ENCODE measurements around the gene KAT2B. TPM values are rescaled to one million over a fixed set of nuclear protein-coding genes. Genes with fewer than 3 reads are reported as not detected.

KAT2B gene
- total and polyA plus RNA-seq, 2 of the 8 experiments (the other 6 are each of a cell fraction or from before 2014, with no cell fraction given): 0.24 to 0.91 TPM

DNA sequence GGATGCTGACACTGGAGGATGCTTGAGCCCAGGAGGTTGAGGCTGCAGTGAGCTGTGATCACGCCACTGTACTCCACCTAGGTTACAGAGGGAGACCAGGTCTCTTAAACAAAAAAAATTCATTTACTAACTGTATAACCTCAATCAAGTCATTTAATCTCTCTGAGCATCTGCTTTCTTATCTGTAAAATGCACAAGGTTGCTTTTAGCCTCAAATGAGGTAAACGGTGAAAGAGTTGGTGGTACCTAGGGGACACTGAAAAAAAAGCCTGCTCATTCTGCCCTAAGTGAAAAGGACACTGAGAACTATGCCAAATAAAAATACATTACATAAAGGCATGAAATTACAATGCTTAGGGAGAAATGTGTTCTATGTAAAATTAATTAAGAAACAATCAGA, 31.6 kb upstream of the KAT2B start:
- H3K14ac ChIP-seq (ENCODE audit: insufficient read length): no peak overlapping the region
- 88% methylated on average over 2 of the region's 2 CpGs; no CpG with 5 or more reads in 1 of the 2 experiments for WGBS, 2 experiments (ENCODE audit: extremely low coverage in 1 of 2, insufficient coverage in 1 of 2, insufficient read length in 1 of 2, insufficient replicate concordance in 2 of 2, low coverage in 1 of 2, low lambda C conversion rate in 2 of 2, missing lambda C conversion rate in 1 of 2)
- FAIRE-seq (no peak), DNase-seq (ENCODE audit: low read depth in 1 of 2, low spot score in 2 of 2) (no peak)
- no peak overlapping the region for H3K18ac ChIP-seq (ENCODE audit: extremely low read depth, low read length)
- no peaks in the 10 kb centered on the region for H4K20me1 ChIP-seq (replicated peaks in 1 of 2; ENCODE audit: control insufficient read depth in 1 of 2, insufficient read depth in 2 of 2, low read length in 2 of 2)
- no peak overlapping the region for H3K4me2 ChIP-seq (ENCODE audit: insufficient read depth in 1 of 2, low read depth in 2 of 2, low read length in 2 of 2)
- no peak overlapping the region for H2BK120ac ChIP-seq (replicated peaks; ENCODE audit: low read depth, low read length)
- no peaks in the 10 kb centered on the region for H3K36me3 ChIP-seq (ENCODE audit: control insufficient read depth in 2 of 4, insufficient read depth in 4 of 4, low read length in 3 of 4)
- no peak overlapping the region for H2AFZ ChIP-seq (ENCODE audit: low read length)
- H2BK5ac ChIP-seq (ENCODE audit: low read depth, low read length): no peak overlapping the region
- no peak overlapping the region for H3K4ac ChIP-seq (replicated peaks; ENCODE audit: insufficient read length, low read depth, low read length)
- ChIA-PET POLR2A (ENCODE audit: partially characterized antibody) (no interaction called here), CTCF (ENCODE audit: partially characterized antibody) (interaction anchor here (0.7 to 1.3 kb wide), 4 partner anchors 12 to 113 kb away, joined by 3 to 6 read pairs (median 4); no protein-coding TSS in a partner anchor)
- H4K5ac ChIP-seq (ENCODE audit: insufficient read length, low read depth, low read length): no peak overlapping the region
- no peak overlapping the region for H4K8ac ChIP-seq (ENCODE audit: extremely low read depth, insufficient read depth, low read length)
- H4K91ac ChIP-seq (replicated peaks; ENCODE audit: insufficient read length, low read length): no peak overlapping the region
- H3K4me1 ChIP-seq (replicated peaks in 1 of 4; ENCODE audit: control insufficient read depth in 3 of 4, insufficient read depth in 4 of 4, low read length in 3 of 4): no peaks in the 10 kb centered on the region
- no peak overlapping the region for H2BK12ac ChIP-seq (ENCODE audit: low read depth, low read length)
- H3K79me2 ChIP-seq (ENCODE audit: control insufficient read depth in 1 of 2, insufficient read depth in 2 of 2, low read length in 2 of 2): no peaks in the 10 kb centered on the region
- H3K27me3 ChIP-seq (replicated peaks in 1 of 4; ENCODE audit: control insufficient read depth in 3 of 4, extremely low read depth in 1 of 4, insufficient read depth in 3 of 4, low read length in 3 of 4): no peaks in the 10 kb centered on the region
- no peaks in the 10 kb centered on the region for H3K79me1 ChIP-seq (ENCODE audit: low read depth, low read length)
- no peak overlapping the region for H3K9ac ChIP-seq (replicated peaks in 1 of 4; ENCODE audit: extremely low read depth in 1 of 4, low read depth in 3 of 4, low read length in 3 of 4)
- H2BK20ac ChIP-seq (ENCODE audit: low read length): no peak overlapping the region
- H2BK15ac ChIP-seq (ENCODE audit: low read length): no peak overlapping the region
- no peak overlapping the region for H2AK5ac ChIP-seq (ENCODE audit: low read depth, low read length)
- H3K23ac ChIP-seq (ENCODE audit: insufficient read length): no peak overlapping the region
- no peak overlapping the region for H3K27ac ChIP-seq (ENCODE audit: low read depth, low read length)
- H3K4me3 ChIP-seq (ENCODE audit: extremely low read depth in 1 of 4, insufficient read depth in 2 of 4, low read depth in 3 of 4, low read length in 4 of 4): no peak overlapping the region
- H3K56ac ChIP-seq (replicated peaks; ENCODE audit: insufficient read length, low read depth, low read length): no peak overlapping the region
- H3K23me2 ChIP-seq (ENCODE audit: low read depth, low read length): no peaks in the 10 kb centered on the region
- no peaks in the 10 kb centered on the region for H3K9me3 ChIP-seq (ENCODE audit: insufficient read depth in 2 of 2, low read depth in 1 of 2, low read length in 1 of 2)
- TF ChIP-seq BRCA1 (IDR thresholded peaks at IDR 0.05; ENCODE audit: low read depth, low read length) (no peak), EP300 (IDR thresholded peaks at IDR 0.05; ENCODE audit: borderline replicate concordance in 1 of 2, low read depth in 2 of 2, low read length in 2 of 2) (no peak), POLR2AphosphoS5 (IDR thresholded peaks at IDR 0.05; ENCODE audit: low read depth, low read length) (no peak), SIN3A (conservative IDR thresholded peaks at IDR 0.05 in 1 of 2, IDR thresholded peaks at IDR 0.05 in 1 of 2; ENCODE audit: low read depth in 1 of 2, low read length in 2 of 2) (no peak), JUN (IDR thresholded peaks at IDR 0.05; ENCODE audit: low read depth, low read length) (no peak), TBP (IDR thresholded peaks at IDR 0.05; ENCODE audit: low read depth, low read length) (no peak), TCF12 (IDR thresholded peaks at IDR 0.05; ENCODE audit: low read depth, low read length) (no peak), TEAD4 (IDR thresholded peaks at IDR 0.05; ENCODE audit: low read depth, low read length) (no peak), SAP30 (IDR thresholded peaks at IDR 0.05; ENCODE audit: insufficient read depth, insufficient replicate concordance, low read length) (no peak), RNF2 (IDR thresholded peaks at IDR 0.05; ENCODE audit: borderline replicate concordance, low read depth, low read length, missing control alignments, poor library complexity, severe bottlenecking) (no peak), TAF1 (IDR thresholded peaks at IDR 0.05; ENCODE audit: low read depth, low read length) (no peak), POLR2A (IDR thresholded peaks at IDR 0.05; ENCODE audit: control extremely low read depth in 1 of 2, low read depth in 2 of 2, low read length in 2 of 2) (no peak)
- TF ChIP-seq, protein P1, sequence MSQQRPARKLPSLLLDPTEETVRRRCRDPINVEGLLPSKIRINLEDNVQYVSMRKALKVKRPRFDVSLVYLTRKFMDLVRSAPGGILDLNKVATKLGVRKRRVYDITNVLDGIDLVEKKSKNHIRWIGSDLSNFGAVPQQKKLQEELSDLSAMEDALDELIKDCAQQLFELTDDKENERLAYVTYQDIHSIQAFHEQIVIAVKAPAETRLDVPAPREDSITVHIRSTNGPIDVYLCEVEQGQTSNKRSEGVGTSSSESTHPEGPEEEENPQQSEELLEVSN (IDR thresholded peaks at IDR 0.05): no peak
